Stomach (tissue), 4 donors: Measurements from ENCODE around the gene SGCB.

Source experiments
- CTCF ChIP-seq, 7 experiments: fragments of 450-650 bp in 4 of 7; fragments of 200-600 bp in 3 of 7; sonication (generic) in 3 of 7; IDR thresholded peaks; one replicate each; pipeline ENCODE4 v1.5.1; 2016 to 2019; ENCODE audit warnings: antibody characterized with exemption in 7 of 7, control low read depth in 2 of 7, mild to moderate bottlenecking in 1 of 7
- EP300 ChIP-seq: sonication (generic); formaldehyde crosslinking; IDR thresholded peaks from one replicate; pipeline ENCODE4 v1.6.1; 2017; ENCODE audit warnings: antibody characterized with exemption
- POLR2A ChIP-seq, 4 donors: fragments of 450-650 bp; IDR thresholded peaks; one replicate each; pipeline ENCODE4 v1.6.1; 2016; ENCODE audit warnings: antibody characterized with exemption in 4 of 4, control low read depth in 2 of 4, mild to moderate bottlenecking in 1 of 4, moderate library complexity in 1 of 4
- POLR2AphosphoS5 ChIP-seq, 3 donors: sonication (generic); formaldehyde crosslinking; IDR thresholded peaks; one replicate each; pipeline ENCODE4 v1.6.1; 2016; ENCODE audit warnings: antibody characterized with exemption in 3 of 3

GRCh38 chr4:52054254-52054653 is 16.2 kb upstream of the SGCB start:
- TF ChIP-seq CTCF (IDR thresholded peaks at IDR 0.05) (no peak), POLR2AphosphoS5 (IDR thresholded peaks at IDR 0.05) (no peak), POLR2A (IDR thresholded peaks at IDR 0.05) (no peak), EP300 (no peak)
